WTC11 (cell line): ENCODE data around the gene ECT2. TPM values are rescaled to one million over a fixed set of nuclear protein-coding genes. Genes with fewer than 3 reads are reported as not detected.

Experiments
- ATAC-seq: fragments of 200-7000 bp; cut with Tn5 transposase; 2 replicates; pipeline ENCODE4 v1.10.0; 2021; ENCODE audit warnings: mild to moderate bottlenecking, moderate library complexity
- CTCF ChIA-PET: fragments of 300-600 bp; sonication (Branson Sonifier 250); formaldehyde crosslinking; loops from one replicate; lab custom pipeline; 2021; ENCODE audit warnings: antibody characterized with exemption; lab: Charles Lee
- POLR2A ChIA-PET: fragments of 350-600 bp; sonication (Branson Sonifier 250); formaldehyde crosslinking; loops from one replicate; lab custom pipeline; 2021; ENCODE audit warnings: antibody characterized with exemption; lab: Charles Lee
- DNase-seq: peaks from one replicate; pipeline ENCODE4 v3.0.0; 2021; ENCODE audit warnings: low spot score
- H3K27ac Mint-ChIP-seq: 2 replicates; pipeline ENCODE4 v1.8.0; 2021; ENCODE audit warnings: mixed read lengths
- H3K27me3 Mint-ChIP-seq: 2 replicates; pipeline ENCODE4 v1.8.0; 2021; ENCODE audit warnings: low read depth, mild to moderate bottlenecking, moderate library complexity, mixed read lengths
- H3K36me3 Mint-ChIP-seq: 2 replicates; pipeline ENCODE4 v1.8.0; 2021; ENCODE audit warnings: mixed read lengths
- H3K4me1 Mint-ChIP-seq: 2 replicates; pipeline ENCODE4 v1.8.0; 2022; ENCODE audit warnings: mixed read lengths
- H3K4me3 Mint-ChIP-seq: 2 replicates; pipeline ENCODE4 v1.8.0; 2021; ENCODE audit warnings: mild to moderate bottlenecking, moderate library complexity, mixed read lengths
- H3K9me3 Mint-ChIP-seq: 2 replicates; pipeline ENCODE4 v1.8.0; 2021; ENCODE audit warnings: mixed read lengths
- FOXK1 ChIP-seq: sonication (generic); formaldehyde crosslinking; IDR thresholded peaks from 2 replicates; pipeline ENCODE4 v1.8.0; 2022; ENCODE audit warnings: mild to moderate bottlenecking, moderate library complexity, missing genetic modification reagents
- GABPB1 ChIP-seq: sonication (generic); formaldehyde crosslinking; IDR thresholded peaks from 2 replicates; pipeline ENCODE4 v1.8.1; 2023; ENCODE audit warnings: mild to moderate bottlenecking, missing genetic modification reagents
- IRF2 ChIP-seq: sonication (generic); formaldehyde crosslinking; IDR thresholded peaks from 2 replicates; pipeline ENCODE4 v1.8.0; 2022; ENCODE audit warnings: low read depth, missing genetic modification reagents, borderline replicate concordance
- JUN ChIP-seq: sonication (generic); formaldehyde crosslinking; IDR thresholded peaks from 2 replicates; pipeline ENCODE4 v1.8.0; 2023; ENCODE audit warnings: mild to moderate bottlenecking, missing genetic modification reagents
- NFYB ChIP-seq: sonication (generic); formaldehyde crosslinking; conservative IDR thresholded peaks from 2 replicates; pipeline ENCODE4 v1.8.0; 2022; ENCODE audit warnings: low read depth, missing genetic modification reagents
- NR3C1 ChIP-seq: sonication (generic); formaldehyde crosslinking; conservative IDR thresholded peaks from 2 replicates; pipeline ENCODE4 v1.8.1; 2023; ENCODE audit warnings: low read depth, mild to moderate bottlenecking, missing genetic modification reagents
- RELA ChIP-seq: sonication (generic); formaldehyde crosslinking; IDR thresholded peaks from 2 replicates; pipeline ENCODE4 v1.8.1; 2022; ENCODE audit warnings: missing genetic modification reagents, mild to moderate bottlenecking, borderline replicate concordance
- SP1 ChIP-seq: sonication (generic); formaldehyde crosslinking; conservative IDR thresholded peaks from 2 replicates; pipeline ENCODE4 v1.8.1; 2022; ENCODE audit warnings: missing genetic modification reagents
- TCF7 ChIP-seq: sonication (generic); formaldehyde crosslinking; IDR thresholded peaks from 2 replicates; pipeline ENCODE4 v1.8.0; 2022; ENCODE audit warnings: mild to moderate bottlenecking, low read depth, missing genetic modification reagents, moderate library complexity
- TEAD1 ChIP-seq: sonication (generic); formaldehyde crosslinking; IDR thresholded peaks from 2 replicates; pipeline ENCODE4 v1.8.0; 2022; ENCODE audit warnings: mild to moderate bottlenecking, missing genetic modification reagents
- ZBTB43 ChIP-seq: sonication (generic); formaldehyde crosslinking; IDR thresholded peaks from 2 replicates; pipeline ENCODE4 v1.8.1; 2023; ENCODE audit warnings: mild to moderate bottlenecking, missing genetic modification reagents
- ZNF263 ChIP-seq: sonication (generic); formaldehyde crosslinking; IDR thresholded peaks from 2 replicates; pipeline ENCODE4 v1.8.1; 2022; ENCODE audit warnings: low read depth, mild to moderate bottlenecking, moderate library complexity, missing genetic modification reagents
- ZNF281 ChIP-seq: sonication (generic); formaldehyde crosslinking; IDR thresholded peaks from 2 replicates; pipeline ENCODE4 v1.8.0; 2023; ENCODE audit warnings: mild to moderate bottlenecking, missing genetic modification reagents
- ZNF396 ChIP-seq: fragments of 250-450 bp; sonication (Bioruptor Pico); IDR thresholded peaks from 2 replicates; pipeline ENCODE4 v1.8.0; 2021; ENCODE audit warnings: mild to moderate bottlenecking, moderate library complexity, borderline replicate concordance
- total RNA-seq: library from RNA; stranded (reverse); gene quantifications from 3 replicates; pipeline ENCODE4 v1.2.3, GENCODE V29; 2021
- TF ChIP-seq, protein P1 (sequence below): fragments of 250-450 bp; sonication (Bioruptor Pico); IDR thresholded peaks from 2 replicates; pipeline ENCODE4 v1.9.0; 2021; ENCODE audit warnings: mild to moderate bottlenecking
- TF ChIP-seq, protein P2 (sequence below): sonication (generic); formaldehyde crosslinking; IDR thresholded peaks from 2 replicates; pipeline ENCODE4 v1.8.1; 2023; ENCODE audit warnings: mild to moderate bottlenecking, missing genetic modification reagents, moderate library complexity
- TF ChIP-seq, protein P3 (sequence below): sonication (generic); formaldehyde crosslinking; IDR thresholded peaks from 2 replicates; pipeline ENCODE4 v1.8.0; 2022; ENCODE audit warnings: mild to moderate bottlenecking, missing genetic modification reagents
- TF ChIP-seq, protein P4 (sequence below): sonication (generic); formaldehyde crosslinking; conservative IDR thresholded peaks from 2 replicates; pipeline ENCODE4 v1.8.1; 2023; ENCODE audit warnings: mild to moderate bottlenecking, low read depth, missing genetic modification reagents, moderate library complexity
- TF ChIP-seq, protein P5 (sequence below): sonication (generic); formaldehyde crosslinking; IDR thresholded peaks from 2 replicates; pipeline ENCODE4 v1.8.0; 2022; ENCODE audit warnings: mild to moderate bottlenecking, missing genetic modification reagents

The ECT2 gene
- total RNA-seq, 1 experiment from 2014 or later: 97.7 TPM

- TF ChIP-seq, protein P1, sequence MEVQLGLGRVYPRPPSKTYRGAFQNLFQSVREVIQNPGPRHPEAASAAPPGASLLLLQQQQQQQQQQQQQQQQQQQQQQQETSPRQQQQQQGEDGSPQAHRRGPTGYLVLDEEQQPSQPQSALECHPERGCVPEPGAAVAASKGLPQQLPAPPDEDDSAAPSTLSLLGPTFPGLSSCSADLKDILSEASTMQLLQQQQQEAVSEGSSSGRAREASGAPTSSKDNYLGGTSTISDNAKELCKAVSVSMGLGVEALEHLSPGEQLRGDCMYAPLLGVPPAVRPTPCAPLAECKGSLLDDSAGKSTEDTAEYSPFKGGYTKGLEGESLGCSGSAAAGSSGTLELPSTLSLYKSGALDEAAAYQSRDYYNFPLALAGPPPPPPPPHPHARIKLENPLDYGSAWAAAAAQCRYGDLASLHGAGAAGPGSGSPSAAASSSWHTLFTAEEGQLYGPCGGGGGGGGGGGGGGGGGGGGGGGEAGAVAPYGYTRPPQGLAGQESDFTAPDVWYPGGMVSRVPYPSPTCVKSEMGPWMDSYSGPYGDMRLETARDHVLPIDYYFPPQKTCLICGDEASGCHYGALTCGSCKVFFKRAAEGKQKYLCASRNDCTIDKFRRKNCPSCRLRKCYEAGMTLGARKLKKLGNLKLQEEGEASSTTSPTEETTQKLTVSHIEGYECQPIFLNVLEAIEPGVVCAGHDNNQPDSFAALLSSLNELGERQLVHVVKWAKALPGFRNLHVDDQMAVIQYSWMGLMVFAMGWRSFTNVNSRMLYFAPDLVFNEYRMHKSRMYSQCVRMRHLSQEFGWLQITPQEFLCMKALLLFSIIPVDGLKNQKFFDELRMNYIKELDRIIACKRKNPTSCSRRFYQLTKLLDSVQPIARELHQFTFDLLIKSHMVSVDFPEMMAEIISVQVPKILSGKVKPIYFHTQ (CRISPR knock-in tag): no peak
These were observed 36.5 kb downstream of the ECT2 start (continued) for GRCh38 chr3:172787019-172787418.

DNA sequence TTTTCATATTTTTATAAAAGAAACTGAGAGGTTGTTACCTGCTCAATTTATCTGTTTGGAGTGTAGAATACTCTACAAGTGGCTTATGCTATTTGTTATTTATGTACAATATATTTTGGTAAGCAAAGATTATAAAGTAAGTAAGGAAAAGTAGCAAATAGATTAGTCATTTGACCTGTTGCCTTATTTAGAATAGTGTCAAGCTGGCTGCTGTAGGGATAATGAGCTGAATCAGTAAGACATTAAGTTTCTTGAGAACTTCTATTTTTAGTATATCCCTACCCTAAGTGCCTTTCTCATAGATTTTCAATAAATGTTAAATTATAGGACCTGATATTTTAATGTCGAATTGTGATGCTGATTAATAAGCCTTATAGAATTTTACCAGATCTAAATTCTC is 37.2 kb downstream of the ECT2 start:
- ChIA-PET CTCF (no interaction called here), POLR2A (no interaction called here)
- H3K36me3 Mint-ChIP-seq: peaks cover 69% of the 10 kb centered on the region
- no peak for ATAC-seq
- no peaks in the 10 kb centered on the region for H3K9me3 Mint-ChIP-seq
- no peaks in the 10 kb centered on the region for H3K27me3 Mint-ChIP-seq
- H3K4me1 Mint-ChIP-seq: peaks cover 8% of the 10 kb centered on the region
- no peak overlapping the region for H3K27ac Mint-ChIP-seq
- no peak overlapping the region for H3K4me3 Mint-ChIP-seq
- no peak for DNase-seq
- no peak for TF ChIP-seq JUN (CRISPR knock-in tag)
- no peak for TF ChIP-seq GABPB1
- TF ChIP-seq ZNF396: no peak
- TF ChIP-seq ZBTB43 (CRISPR knock-in tag): no peak
- TF ChIP-seq, protein P2, sequence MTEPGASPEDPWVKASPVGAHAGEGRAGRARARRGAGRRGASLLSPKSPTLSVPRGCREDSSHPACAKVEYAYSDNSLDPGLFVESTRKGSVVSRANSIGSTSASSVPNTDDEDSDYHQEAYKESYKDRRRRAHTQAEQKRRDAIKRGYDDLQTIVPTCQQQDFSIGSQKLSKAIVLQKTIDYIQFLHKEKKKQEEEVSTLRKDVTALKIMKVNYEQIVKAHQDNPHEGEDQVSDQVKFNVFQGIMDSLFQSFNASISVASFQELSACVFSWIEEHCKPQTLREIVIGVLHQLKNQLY (CRISPR knock-in tag): no peak
- no peak for TF ChIP-seq NR3C1 (CRISPR knock-in tag)
- no peak for TF ChIP-seq RELA (CRISPR knock-in tag)
- TF ChIP-seq ZNF281 (CRISPR knock-in tag): no peak
- TF ChIP-seq, protein P1 (CRISPR knock-in tag): no peak
- no peak for TF ChIP-seq SP1 (CRISPR knock-in tag)
- TF ChIP-seq, protein P3, sequence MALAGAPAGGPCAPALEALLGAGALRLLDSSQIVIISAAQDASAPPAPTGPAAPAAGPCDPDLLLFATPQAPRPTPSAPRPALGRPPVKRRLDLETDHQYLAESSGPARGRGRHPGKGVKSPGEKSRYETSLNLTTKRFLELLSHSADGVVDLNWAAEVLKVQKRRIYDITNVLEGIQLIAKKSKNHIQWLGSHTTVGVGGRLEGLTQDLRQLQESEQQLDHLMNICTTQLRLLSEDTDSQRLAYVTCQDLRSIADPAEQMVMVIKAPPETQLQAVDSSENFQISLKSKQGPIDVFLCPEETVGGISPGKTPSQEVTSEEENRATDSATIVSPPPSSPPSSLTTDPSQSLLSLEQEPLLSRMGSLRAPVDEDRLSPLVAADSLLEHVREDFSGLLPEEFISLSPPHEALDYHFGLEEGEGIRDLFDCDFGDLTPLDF (CRISPR knock-in tag): no peak
- no peak for TF ChIP-seq IRF2 (CRISPR knock-in tag)
- TF ChIP-seq, protein P4, sequence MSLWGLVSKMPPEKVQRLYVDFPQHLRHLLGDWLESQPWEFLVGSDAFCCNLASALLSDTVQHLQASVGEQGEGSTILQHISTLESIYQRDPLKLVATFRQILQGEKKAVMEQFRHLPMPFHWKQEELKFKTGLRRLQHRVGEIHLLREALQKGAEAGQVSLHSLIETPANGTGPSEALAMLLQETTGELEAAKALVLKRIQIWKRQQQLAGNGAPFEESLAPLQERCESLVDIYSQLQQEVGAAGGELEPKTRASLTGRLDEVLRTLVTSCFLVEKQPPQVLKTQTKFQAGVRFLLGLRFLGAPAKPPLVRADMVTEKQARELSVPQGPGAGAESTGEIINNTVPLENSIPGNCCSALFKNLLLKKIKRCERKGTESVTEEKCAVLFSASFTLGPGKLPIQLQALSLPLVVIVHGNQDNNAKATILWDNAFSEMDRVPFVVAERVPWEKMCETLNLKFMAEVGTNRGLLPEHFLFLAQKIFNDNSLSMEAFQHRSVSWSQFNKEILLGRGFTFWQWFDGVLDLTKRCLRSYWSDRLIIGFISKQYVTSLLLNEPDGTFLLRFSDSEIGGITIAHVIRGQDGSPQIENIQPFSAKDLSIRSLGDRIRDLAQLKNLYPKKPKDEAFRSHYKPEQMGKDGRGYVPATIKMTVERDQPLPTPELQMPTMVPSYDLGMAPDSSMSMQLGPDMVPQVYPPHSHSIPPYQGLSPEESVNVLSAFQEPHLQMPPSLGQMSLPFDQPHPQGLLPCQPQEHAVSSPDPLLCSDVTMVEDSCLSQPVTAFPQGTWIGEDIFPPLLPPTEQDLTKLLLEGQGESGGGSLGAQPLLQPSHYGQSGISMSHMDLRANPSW (CRISPR knock-in tag): no peak
- TF ChIP-seq, protein P5, sequence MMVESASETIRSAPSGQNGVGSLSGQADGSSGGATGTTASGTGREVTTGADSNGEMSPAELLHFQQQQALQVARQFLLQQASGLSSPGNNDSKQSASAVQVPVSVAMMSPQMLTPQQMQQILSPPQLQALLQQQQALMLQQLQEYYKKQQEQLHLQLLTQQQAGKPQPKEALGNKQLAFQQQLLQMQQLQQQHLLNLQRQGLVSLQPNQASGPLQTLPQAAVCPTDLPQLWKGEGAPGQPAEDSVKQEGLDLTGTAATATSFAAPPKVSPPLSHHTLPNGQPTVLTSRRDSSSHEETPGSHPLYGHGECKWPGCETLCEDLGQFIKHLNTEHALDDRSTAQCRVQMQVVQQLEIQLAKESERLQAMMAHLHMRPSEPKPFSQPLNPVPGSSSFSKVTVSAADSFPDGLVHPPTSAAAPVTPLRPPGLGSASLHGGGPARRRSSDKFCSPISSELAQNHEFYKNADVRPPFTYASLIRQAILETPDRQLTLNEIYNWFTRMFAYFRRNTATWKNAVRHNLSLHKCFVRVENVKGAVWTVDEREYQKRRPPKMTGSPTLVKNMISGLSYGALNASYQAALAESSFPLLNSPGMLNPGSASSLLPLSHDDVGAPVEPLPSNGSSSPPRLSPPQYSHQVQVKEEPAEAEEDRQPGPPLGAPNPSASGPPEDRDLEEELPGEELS (CRISPR knock-in tag): no peak
- TF ChIP-seq TEAD1 (CRISPR knock-in tag): no peak
- no peak for TF ChIP-seq TCF7 (CRISPR knock-in tag)
- TF ChIP-seq NFYB (CRISPR knock-in tag): no peak
- no peak for TF ChIP-seq FOXK1 (CRISPR knock-in tag)
- TF ChIP-seq ZNF263 (CRISPR knock-in tag): no peak
